ENCODE results near the gene DGKB. TPM values are rescaled to one million over a fixed set of nuclear protein-coding genes. Genes with fewer than 3 reads are reported as not detected.

The DGKB gene
- total RNA-seq, 1 experiment from 2014 or later = not detected

DNA sequence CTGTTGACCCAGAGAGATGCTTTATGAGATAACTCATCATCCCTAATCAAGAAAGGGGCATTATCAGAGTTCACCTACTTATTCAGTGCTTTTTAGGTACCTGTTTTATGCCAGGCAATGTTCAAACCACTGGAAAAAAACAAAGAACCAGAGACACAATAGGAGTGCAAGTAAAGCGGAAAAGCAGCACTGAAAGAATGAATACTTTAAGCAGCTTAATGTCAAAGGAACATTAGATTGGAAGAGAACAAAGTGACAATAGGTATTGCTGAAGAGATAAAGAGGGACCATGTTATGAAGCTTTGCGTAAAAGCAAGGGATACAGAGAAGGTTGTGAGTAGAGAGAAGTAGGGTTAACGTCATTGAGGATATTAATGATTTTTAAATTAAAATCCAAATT is 11.3 kb downstream of the DGKB start:
- TF ChIP-seq, protein P1, sequence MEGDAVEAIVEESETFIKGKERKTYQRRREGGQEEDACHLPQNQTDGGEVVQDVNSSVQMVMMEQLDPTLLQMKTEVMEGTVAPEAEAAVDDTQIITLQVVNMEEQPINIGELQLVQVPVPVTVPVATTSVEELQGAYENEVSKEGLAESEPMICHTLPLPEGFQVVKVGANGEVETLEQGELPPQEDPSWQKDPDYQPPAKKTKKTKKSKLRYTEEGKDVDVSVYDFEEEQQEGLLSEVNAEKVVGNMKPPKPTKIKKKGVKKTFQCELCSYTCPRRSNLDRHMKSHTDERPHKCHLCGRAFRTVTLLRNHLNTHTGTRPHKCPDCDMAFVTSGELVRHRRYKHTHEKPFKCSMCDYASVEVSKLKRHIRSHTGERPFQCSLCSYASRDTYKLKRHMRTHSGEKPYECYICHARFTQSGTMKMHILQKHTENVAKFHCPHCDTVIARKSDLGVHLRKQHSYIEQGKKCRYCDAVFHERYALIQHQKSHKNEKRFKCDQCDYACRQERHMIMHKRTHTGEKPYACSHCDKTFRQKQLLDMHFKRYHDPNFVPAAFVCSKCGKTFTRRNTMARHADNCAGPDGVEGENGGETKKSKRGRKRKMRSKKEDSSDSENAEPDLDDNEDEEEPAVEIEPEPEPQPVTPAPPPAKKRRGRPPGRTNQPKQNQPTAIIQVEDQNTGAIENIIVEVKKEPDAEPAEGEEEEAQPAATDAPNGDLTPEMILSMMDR (IDR thresholded peaks at IDR 0.05; ENCODE audit: unreplicated experiment) = no peak
- no TSS peak for BruUV-seq (replicated peaks)
- CTCF ChIA-PET = interaction anchor here (0.7 kb wide), 1 partner anchor 833 kb away, joined by 4 read pairs; no protein-coding TSS in a partner anchor

DNA sequence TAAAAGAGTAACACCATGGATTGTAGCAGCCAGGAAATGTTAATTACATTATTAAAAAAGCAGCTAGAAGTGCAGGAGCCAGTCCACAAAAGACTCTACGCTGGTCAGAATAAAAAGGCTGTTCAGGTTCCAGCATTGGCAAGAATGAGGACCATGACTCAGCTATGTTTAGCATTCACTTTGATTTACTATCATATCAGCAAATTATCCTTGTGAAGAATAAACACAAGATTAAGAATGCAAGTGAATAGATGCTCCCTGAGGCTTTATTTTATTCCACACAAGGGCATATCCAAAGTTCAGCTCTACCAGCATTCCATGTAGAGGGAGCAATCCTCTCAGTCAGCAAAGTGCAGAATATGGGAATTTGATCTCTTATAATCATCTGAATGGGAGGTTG is 13.6 kb downstream of the DGKB start:
- CTCF ChIA-PET = interaction anchor here (0.7 kb wide), 1 partner anchor 1672 kb away, joined by 3 read pairs; no protein-coding TSS in a partner anchor
- no TSS peak for BruUV-seq (replicated peaks)
- TF ChIP-seq, protein P1 (IDR thresholded peaks at IDR 0.05; ENCODE audit: unreplicated experiment) = no peak
- intact Hi-C loops (cut with micrococcal nuclease) = no loop called here
- Mint-ChIP-seq H3K27ac (ENCODE audit: low read depth, unreplicated experiment) (no peak overlapping the region), H3K9me3 (ENCODE audit: unreplicated experiment) (no peaks in the 10 kb centered on the region), H3K27me3 (ENCODE audit: insufficient read depth, unreplicated experiment) (peaks cover 32% of the 10 kb centered on the region), H3K36me3 (ENCODE audit: insufficient read depth, unreplicated experiment) (no peaks in the 10 kb centered on the region), H3K4me3 (ENCODE audit: unreplicated experiment) (no peak overlapping the region), H3K4me1 (ENCODE audit: insufficient read depth, unreplicated experiment) (no peaks in the 10 kb centered on the region)
- DNase-seq (ENCODE audit: unreplicated experiment) = no peak
- POLR2A ChIA-PET = no interaction called here

More for the DNA sequence above, 11.3 kb downstream of the DGKB start:
- Mint-ChIP-seq H3K4me1 (ENCODE audit: insufficient read depth, unreplicated experiment) (no peaks in the 10 kb centered on the region), H3K27me3 (ENCODE audit: insufficient read depth, unreplicated experiment) (peaks cover 46% of the 10 kb centered on the region), H3K27ac (ENCODE audit: low read depth, unreplicated experiment) (no peak overlapping the region), H3K9me3 (ENCODE audit: unreplicated experiment) (no peaks in the 10 kb centered on the region), H3K4me3 (ENCODE audit: unreplicated experiment) (no peak overlapping the region), H3K36me3 (ENCODE audit: insufficient read depth, unreplicated experiment) (no peaks in the 10 kb centered on the region)
- no peak for DNase-seq (ENCODE audit: unreplicated experiment)
- POLR2A ChIA-PET = no interaction called here
- intact Hi-C loops (cut with micrococcal nuclease) = no loop called here

DNA sequence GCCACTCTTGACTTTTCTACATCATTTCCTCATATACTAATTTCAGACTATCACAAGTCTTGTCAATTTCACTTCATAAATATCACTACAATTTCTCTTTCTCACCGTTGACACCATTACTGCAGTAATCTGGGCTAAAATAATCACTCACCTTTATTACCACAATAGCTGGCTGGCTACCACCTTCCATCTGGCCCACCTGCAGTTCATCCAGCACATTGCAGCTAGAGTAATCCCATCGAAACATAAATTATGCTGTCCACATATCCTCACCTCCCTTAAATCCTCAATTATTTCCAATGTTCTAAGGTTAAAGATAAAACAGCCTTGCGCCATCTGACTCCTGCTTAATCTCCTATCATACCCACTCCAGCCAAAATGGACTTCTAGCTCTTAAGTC is 16.0 kb downstream of the DGKB start:
- POLR2A ChIA-PET = no interaction called here

DNA sequence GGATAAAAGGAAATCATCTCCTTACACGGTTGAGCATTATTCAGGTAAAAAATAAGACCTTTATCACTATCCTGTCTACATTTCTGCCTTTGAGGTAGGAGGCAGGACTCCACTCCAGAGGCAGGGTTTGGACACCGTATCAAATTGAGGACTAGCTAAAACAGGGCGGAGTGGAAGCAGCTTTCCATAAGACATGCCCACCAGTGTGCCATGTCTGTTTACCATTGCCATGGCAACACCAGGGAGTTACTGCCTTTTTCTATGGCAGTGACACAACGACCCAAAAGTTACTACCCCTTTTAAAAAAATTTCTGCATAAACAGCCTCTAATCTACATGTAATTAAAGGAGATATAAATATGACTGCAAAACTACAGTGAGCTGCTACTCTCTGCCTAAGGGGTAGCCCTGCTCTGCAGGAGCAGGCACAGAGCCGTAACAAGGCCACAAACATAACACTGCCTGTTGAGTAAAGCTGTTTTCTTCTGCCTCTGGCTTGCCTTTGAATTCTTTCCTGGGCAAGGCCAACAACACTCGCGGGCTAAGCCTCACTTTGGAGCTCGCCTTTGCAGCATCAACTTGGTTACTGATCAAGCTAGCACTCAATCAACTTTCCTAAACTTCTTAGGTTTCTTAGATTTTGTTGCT is 26.5 kb downstream of the DGKB start:
- Mint-ChIP-seq H3K27ac (ENCODE audit: low read depth, unreplicated experiment) (no peak overlapping the region), H3K4me3 (ENCODE audit: unreplicated experiment) (no peak overlapping the region), H3K27me3 (ENCODE audit: insufficient read depth, unreplicated experiment) (peaks cover 66% of the 10 kb centered on the region), H3K36me3 (ENCODE audit: insufficient read depth, unreplicated experiment) (no peaks in the 10 kb centered on the region), H3K9me3 (ENCODE audit: unreplicated experiment) (no peaks in the 10 kb centered on the region), H3K4me1 (ENCODE audit: insufficient read depth, unreplicated experiment) (no peaks in the 10 kb centered on the region)
- TF ChIP-seq, protein P1 (IDR thresholded peaks at IDR 0.05; ENCODE audit: unreplicated experiment) = no peak
- POLR2A ChIA-PET = no interaction called here
- no peak for DNase-seq (ENCODE audit: unreplicated experiment)
- no TSS peak for BruUV-seq (replicated peaks)
- CTCF ChIA-PET = interaction anchor here (0.6 to 0.7 kb wide), 2 partner anchors 35 to 1083 kb away, joined by 3 read pairs; no protein-coding TSS in a partner anchor
- intact Hi-C loops (cut with micrococcal nuclease) = no loop called here

More for the DNA sequence above, 16.0 kb downstream of the DGKB start:
- intact Hi-C loops (cut with micrococcal nuclease) = no loop called here
- H3K27me3 Mint-ChIP-seq (ENCODE audit: insufficient read depth, unreplicated experiment) = peaks cover 23% of the 10 kb centered on the region
- DNase-seq (ENCODE audit: unreplicated experiment) = no peak
- no peaks in the 10 kb centered on the region for H3K9me3 Mint-ChIP-seq (ENCODE audit: unreplicated experiment)
- no peaks in the 10 kb centered on the region for H3K36me3 Mint-ChIP-seq (ENCODE audit: insufficient read depth, unreplicated experiment)
- no peak overlapping the region for H3K4me3 Mint-ChIP-seq (ENCODE audit: unreplicated experiment)
- TF ChIP-seq, protein P1 (IDR thresholded peaks at IDR 0.05; ENCODE audit: unreplicated experiment) = no peak
- no TSS peak for BruUV-seq (replicated peaks)
- no peaks in the 10 kb centered on the region for H3K4me1 Mint-ChIP-seq (ENCODE audit: insufficient read depth, unreplicated experiment)
- no peak overlapping the region for H3K27ac Mint-ChIP-seq (ENCODE audit: low read depth, unreplicated experiment)
- CTCF ChIA-PET = no interaction called here

Data from MCF 10A (cell line).